SK-MEL-5 (cell line): ENCODE data around the gene ZNG1A. TPM values are rescaled to one million over a fixed set of nuclear protein-coding genes. Genes with fewer than 3 reads are reported as not detected.
"Not testable (repeated sequence)": the region's sequence is repeated elsewhere in the genome, so short reads cannot be mapped to it uniquely, and the experiment has no call there.

Experiments
- DNase-seq: peaks from one replicate; pipeline ENCODE4 v3.0.0-alpha.2; 2016; ENCODE audit warnings: low read depth, low spot score
- in situ Hi-C: cut with HindIII; loops from 2 replicates; pipeline ENCODE4 v1.10.0; 2016; ENCODE audit warnings: low sequenced_read_pairs, high pct_unique_total_duplicates, low pct_unique_long_range_greater_than_20kb
- total RNA-seq: library from RNA; depleted of rRNA; stranded (reverse); fragments of >200 nt; shearing (Covaris generic); gene quantifications from 2 replicates; pipeline ENCODE4 v1.2.3, GENCODE V29; 2014

ZNG1A gene
- total RNA-seq, 1 experiment from 2014 or later, result 10.5 TPM

DNA sequence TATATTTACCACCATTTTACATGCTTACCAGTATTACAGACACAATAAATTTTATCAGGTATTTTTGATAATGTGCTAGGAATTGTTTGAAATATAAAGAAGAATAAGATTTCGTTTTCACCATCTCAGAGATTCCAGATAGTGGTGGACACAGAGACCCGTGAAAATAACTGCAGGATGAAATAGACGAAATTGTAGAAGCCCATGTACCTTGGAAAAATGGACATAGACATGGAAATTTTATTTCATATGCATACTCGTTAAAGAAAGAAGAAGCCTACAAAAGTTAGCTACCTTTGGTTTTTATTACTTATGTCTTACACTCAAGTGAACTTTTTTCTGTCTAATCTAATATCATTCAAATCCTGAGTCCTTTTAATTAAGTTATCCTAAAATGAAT lies 68.2 kb downstream of the ZNG1A start:
- DNase-seq, in situ Hi-C loops: not testable (repeated sequence)

DNA sequence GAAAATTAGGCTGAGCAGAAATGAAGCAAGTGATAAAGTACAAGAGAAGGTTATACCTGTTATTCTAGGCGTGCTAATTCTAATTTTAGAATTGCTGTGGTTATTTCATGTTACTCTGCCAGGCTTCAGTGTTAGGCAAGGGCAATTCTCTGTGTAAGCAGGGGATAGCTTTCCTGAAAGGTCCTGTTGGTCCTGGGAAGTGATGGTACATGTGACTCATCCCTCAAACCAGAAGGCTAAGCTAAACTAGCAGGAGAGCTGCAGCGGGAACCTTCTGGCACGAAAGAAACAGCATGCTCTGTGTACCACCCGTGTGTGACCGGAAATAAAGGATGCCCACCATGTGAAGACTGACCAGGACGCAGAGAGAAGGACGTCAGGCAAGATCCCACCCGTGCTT lies 69.3 kb downstream of the ZNG1A start:
- DNase-seq, in situ Hi-C loops: not testable (repeated sequence)

DNA sequence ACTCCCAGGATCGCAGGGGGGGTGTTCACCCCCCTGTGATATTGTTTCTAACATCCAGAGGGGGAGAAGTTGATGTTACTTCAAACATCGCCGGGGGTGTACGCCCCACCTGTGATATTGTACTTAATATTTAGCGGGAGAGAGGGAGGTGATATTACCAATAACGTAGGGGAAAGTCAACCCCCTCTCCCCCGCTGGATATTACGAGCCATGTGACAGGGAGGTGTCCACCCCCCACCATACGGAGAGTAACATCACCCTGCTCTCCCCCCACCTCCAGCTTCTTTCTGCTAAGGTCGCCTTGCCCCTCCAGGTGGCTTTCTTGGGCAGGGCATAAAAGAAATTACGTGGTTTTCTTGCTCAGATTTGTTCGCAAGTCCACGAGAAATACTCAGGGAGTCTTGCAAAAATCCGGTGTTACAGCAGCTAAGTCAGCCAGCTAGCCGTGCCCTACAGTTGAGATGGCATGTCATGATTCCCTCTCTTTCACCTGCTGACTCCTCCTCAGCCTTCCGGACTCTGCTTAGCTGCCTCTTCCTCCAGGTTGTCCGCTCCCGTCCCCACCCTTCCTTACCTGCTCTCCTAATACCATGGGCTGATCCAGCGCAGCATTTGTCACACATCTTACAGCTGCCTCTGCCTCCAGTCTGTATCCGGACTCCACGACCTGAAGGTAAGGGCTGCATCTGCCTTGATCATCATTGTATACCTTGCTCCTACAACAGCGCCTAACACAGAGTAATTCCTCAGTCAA lies 69.9 kb downstream of the ZNG1A start:
- DNase-seq, in situ Hi-C loops: not testable (repeated sequence)

DNA sequence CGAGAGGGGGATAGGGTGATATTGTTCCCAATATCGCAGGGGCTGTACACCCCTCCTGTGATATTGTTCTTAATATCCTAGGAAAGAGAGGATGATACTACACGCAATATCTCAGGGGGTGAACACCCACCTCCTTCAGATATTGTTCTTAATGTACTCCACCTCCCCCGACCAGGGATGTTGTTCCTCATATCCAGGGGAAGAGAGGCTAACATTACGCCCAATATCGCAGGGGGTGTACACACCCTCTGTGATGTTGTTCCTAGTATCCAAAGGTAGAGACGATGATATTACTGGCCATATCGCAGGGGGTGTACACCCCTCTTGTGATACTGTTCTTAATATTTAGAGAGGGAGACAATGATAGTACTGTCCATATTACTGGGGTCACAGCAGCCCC lies 72.9 kb downstream of the ZNG1A start:
- DNase-seq, in situ Hi-C loops: not testable (repeated sequence)

DNA sequence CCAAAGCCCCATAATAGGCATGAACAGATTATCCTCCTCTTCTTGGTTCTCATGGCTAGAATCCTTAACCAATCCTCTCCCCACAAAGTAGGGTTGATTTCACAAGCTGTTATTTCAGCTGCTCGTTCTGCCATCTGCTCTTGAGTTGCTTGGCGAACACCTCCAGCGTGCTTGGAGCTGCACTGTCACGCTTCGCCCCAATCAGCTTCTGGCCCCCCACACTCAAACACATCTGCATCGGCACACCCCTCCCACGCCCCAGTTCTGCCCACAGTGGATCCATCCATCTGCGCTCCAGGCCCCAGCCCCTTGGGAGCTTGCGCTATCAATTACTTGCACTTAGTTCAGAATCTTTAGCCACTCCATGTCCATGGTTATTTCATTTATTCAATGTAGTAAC lies 78.4 kb downstream of the ZNG1A start:
- DNase-seq, in situ Hi-C loops: not testable (repeated sequence)

DNA sequence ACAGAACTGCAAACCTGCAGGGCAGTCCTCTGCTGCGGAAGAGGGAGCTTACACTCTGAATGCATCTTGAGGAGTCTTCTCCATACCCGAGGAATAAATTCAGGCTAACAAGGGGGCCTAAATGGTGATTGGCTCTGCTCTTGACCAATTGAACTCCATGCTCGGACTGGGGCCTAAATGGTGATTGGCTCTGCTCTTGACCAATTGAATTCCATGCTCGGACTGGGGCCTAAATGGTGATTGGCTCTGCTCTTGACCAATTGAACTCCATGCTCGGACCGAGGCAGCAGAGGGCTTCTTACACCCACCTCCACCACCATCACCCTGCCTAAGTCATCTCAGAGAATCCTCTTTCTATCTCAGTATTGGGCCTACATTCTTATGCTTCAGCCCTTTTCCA lies 79.0 kb downstream of the ZNG1A start:
- DNase-seq, in situ Hi-C loops: not testable (repeated sequence)

DNA sequence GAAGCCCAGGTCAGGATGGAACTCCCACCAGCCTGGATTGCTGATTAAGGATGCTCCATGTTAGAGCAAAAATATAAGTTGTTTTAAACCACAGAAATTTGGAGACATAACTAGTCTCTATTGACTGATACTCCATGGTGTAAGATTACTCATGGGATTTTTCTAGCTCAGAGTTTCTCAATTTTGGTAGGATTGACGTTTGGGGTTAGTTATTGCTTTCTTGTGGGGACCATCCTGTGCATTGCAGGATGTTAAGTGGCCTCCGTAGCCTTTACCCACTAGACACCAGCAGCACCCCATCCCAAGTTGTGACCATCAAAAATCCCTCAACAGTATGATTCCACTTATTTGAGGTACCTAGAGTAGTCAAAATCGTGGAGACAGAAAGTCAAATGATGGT lies 80.1 kb downstream of the ZNG1A start:
- in situ Hi-C loops, DNase-seq: not testable (repeated sequence)

DNA sequence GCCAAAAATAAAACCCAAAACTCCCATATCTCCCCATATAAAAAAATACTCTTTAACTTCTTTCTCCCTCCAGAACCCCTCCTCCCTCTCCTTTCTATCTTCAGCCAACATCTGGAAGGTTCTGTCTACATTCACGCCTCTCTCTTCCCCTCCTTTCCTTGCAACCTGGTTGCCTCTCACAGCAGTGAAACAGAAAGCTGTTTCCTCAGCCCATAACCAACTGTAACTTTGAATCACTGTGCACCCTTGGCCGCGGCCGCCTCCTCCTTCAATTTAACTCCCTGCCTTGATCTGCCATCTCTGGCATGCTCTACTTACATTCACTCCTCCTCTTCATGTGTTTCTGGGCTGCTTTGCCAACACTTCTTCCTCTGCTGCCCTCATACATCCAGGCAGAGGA lies 83.9 kb downstream of the ZNG1A start:
- DNase-seq, in situ Hi-C loops: not testable (repeated sequence)

DNA sequence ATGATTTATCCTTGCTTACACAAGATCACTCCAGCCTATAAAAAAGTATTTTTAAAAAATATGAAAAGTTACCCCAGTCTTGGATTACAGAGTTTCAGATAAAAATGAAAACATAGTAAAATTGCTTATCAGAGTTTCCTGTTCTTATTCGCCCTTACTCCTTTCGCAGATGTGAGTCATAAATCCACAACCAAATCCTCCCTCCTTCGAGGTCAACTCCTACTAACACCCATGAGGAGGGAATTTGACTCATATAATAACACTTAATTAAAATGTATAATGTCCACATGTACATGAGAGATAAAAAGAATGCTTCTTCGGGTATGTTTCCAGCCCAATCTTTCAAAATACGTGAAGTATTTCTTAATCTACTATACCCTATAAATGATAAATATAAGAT lies 84.5 kb downstream of the ZNG1A start:
- in situ Hi-C loops, DNase-seq: not testable (repeated sequence)

DNA sequence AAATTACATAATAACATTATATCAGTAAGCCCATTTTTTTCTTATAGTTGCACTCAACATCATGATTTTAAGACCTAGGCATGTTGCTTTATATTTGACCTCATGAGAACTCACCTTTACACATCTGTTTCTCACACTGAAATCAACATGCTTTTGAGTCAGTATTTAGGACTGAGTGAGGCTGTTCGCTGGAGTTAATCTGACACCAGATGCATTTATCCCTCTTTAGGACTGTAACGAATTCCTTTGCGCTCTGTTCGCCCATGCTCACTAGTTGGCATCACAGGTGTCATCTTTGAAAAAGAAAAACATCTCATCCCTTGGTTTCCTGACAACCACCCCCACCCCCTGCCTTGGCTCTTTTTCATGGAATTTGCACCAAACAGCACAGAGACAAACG lies 84.9 kb downstream of the ZNG1A start:
- in situ Hi-C loops, DNase-seq: not testable (repeated sequence)

DNA sequence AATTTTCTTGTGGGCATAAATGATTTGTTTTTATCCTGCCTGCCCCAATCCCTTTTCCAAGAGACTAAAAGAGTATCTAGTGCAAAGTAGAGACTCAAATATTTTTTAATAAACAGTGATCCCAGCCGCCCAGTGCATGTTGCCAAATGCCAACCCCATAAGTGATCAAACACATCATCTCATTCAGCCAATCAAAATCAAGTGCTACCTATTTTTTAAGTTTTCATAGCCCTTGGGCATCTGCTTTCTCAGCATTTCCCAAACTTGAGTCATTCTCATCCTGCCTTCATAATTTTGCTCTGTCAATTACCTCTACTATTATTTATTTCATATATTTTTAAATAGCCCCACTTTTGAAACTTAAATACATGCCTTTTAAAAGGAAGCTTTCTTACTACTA lies 88.0 kb downstream of the ZNG1A start:
- DNase-seq, in situ Hi-C loops: not testable (repeated sequence)

DNA sequence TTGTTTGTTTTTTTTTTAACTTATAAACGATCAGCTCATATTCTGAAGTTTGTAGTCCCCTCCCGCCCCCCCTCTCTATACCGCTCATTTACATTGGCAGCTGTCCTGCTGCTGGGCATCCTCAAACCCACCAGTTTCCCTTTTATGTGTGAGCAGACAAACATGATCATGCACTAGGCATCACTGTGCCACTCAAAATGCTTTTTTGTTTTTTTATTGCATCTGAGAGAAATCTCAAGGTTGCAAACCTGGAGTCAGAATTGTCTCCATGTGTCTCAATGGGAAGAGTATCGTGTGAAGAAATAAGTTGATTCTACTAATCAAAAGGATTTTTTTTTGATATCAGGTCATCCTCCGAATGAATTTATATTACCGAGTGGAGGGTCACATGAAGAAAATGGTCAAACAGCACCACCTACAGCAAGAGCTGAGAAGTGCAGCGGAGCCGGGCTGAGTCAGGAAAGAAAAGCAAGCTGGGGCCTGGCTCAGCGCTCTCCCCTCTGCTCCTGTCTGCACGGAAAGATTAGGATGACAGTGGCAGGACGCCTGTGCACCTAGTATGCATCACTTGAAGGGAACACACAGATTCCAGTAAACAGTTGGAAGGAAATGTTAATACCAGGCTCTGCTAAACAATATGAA lies 90.3 kb downstream of the ZNG1A start:
- in situ Hi-C loops, DNase-seq: not testable (repeated sequence)

DNA sequence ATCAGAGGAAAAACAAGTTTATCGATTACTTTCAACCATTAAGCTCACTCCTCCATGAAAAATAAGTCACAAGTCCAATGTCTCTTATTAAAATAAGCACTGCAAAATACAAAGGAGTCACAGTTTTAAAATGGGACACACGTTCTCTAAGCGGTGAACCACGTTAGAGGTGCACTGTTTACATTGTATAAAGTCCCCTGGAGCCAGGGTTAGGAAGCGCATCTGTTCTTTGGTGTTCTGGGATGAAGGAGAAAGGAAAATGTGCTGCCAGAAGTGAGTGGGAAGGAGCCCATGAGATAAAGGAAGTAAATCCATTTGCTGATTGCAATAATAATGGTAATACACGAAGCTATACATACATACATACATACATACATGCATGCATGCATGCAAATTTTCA lies 91.0 kb downstream of the ZNG1A start:
- in situ Hi-C loops, DNase-seq: not testable (repeated sequence)

DNA sequence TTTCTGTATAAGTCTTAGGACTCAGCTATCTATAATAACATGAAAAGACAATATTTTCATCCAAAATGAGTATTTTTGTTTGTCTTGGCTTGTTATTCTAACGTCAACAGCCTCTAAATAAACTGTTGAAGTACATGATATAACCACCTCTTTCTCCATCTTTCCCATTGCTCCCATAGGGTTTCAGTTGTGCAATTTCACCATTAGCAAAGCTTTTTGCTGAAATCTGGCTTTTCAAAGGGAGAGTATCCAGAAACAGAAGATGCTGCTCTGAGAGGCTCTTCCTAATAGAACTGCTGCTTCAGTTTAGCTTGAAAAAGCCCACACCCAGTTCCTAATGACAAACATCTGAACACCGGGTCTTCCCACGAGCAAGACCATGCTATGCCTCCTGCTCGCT lies 91.8 kb downstream of the ZNG1A start:
- DNase-seq, in situ Hi-C loops: not testable (repeated sequence)

DNA sequence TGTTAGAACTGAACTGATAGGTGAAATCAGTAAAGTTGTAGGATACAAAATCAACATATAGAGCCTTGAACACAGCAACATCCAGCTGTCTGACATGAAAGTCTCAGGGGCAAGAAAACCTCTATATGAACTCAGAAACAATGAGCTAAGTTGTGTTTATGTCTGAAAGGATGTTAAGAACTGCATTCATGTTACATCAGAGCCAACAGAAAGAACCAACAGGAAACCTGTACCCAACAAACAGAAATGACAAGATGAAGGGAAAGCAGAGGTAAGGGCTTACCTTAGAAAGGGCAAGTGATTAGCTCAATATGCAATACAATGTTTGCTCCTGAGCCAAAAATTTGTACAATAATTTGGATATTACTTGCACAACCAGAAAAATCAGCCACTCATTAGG lies 92.2 kb downstream of the ZNG1A start:
- DNase-seq, in situ Hi-C loops: not testable (repeated sequence)

DNA sequence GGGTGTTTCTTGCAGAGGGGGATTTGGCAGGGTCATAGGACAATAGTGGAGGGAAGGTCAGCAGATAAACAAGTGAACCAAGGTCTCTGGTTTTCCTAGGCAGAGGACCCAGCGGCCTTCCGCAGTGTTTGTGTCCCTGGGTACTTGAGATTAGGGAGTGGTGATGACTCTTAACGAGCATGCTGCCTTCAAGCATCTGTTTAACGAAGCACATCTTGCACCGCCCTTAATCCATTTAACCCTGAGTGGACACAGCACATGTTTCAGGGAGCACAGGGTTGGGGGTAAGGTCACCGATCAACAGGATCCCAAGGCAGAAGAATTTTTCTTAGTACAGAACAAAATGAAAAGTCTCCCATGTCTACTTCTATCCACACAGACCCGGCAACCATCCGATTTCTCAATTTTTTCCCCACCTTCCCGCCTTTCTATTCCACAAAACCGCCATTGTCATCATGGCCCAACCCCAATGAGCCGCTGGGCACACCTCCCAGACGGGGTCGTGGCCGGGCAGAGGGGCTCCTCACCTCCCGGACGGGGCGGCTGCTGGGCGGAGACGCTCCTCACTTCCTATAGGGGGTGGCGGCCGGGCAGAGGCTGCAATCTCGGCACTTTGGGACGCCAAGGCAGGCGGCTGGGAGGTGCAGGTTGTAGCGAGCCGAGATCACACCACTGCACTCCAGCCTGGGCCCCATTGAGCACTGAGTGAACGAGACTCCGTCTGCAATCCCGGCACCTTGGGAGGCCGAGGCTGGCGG lies 95.7 kb downstream of the ZNG1A start:
- DNase-seq, in situ Hi-C loops: not testable (repeated sequence)

DNA sequence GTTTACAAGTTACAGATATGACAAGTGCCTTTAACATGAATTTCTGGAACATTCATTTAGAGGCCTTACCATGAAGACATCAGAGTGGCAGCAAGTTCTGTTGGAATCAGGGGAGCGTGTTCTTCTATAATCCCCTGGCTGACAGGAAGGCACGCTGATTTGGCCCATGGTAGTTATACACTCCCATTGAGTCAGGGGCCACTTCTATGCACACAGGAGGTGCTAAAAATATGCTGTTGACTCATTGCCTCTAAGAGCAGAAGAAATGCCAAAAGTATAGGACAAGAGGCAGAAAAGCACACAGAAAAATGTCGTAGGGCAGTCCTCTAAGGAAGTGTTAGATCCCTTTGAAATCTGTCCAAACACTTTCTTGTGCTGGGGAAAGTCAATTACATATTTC lies 100.5 kb downstream of the ZNG1A start:
- in situ Hi-C loops, DNase-seq: not testable (repeated sequence)

DNA sequence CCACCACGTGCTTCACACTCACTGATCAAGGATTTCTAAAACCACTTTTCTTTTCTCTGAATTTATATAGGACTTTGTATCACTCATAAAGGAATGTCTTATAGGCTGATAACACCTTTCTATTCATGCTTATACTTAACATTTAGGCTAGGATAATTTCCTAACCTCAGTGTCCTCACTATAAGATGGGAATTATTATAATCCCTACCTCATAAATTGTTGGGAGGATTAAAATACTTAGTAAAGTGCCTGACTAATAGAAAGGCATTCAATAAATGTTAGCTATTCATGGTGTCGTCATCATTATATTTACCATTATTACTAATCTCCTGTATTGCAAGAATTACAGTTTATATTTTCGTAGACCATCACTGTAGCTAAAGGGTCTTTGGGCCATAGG lies 102.5 kb downstream of the ZNG1A start:
- in situ Hi-C loops, DNase-seq: not testable (repeated sequence)
